Pancreas (tissue), 10 donors: ENCODE results near the gene SLC24A3. TPM values are rescaled to one million over a fixed set of nuclear protein-coding genes. Genes with fewer than 3 reads are reported as not detected.

Source experiments
- ATAC-seq, 4 donors: fragments of 200-7000 bp; cut with Tn5 transposase; one replicate each; pipeline versions ENCODE4 v1.8.0 to v1.9.1; 2020; ENCODE audit warnings: mild to moderate bottlenecking in 4 of 4, moderate library complexity in 4 of 4
- DNase-seq, 6 donors: peaks; one replicate each; pipeline ENCODE4 v3.0.0-alpha.2; 2020
- FAIRE-seq: peaks from 2 replicates; lab custom pipeline; 2012; peaks lifted over from hg19 to GRCh38; lab: Jason Lieb, UNC
- H3K27ac ChIP-seq, 4 donors: fragments of 200-600 bp; sonication (generic); 1 replicate in 3 of 4; 2 replicates in 1 of 4; pipeline versions ENCODE4 v1.5.0 to v1.8.0; 2020
- H3K27me3 ChIP-seq, 4 donors: fragments of 200-600 bp; one replicate each; pipeline ENCODE4 v1.8.0; 2021
- H3K36me3 ChIP-seq, 3 donors: fragments of 200-600 bp; sonication (generic) in 1 of 3; one replicate each; pipeline versions ENCODE4 v1.5.0 to v1.8.0; 2020 to 2021
- H3K4me1 ChIP-seq, 3 donors: fragments of 200-600 bp; one replicate each; pipeline ENCODE4 v1.8.0; 2021
- H3K4me3 ChIP-seq, 4 donors: fragments of 200-600 bp; sonication (generic) in 2 of 4; one replicate each; pipeline versions ENCODE4 v1.5.0 to v1.8.0; 2020 to 2021
- H3K9me3 ChIP-seq, 4 donors: fragments of 200-600 bp; one replicate each; pipeline ENCODE4 v1.8.0; 2021
- CTCF ChIP-seq, 4 donors: fragments of 200-600 bp; sonication (generic) in 3 of 4; IDR thresholded peaks; one replicate each; pipeline versions ENCODE4 v1.5.0 to v1.8.0; 2021; ENCODE audit warnings: antibody characterized with exemption in 4 of 4
- WGBS, 2 donors: extraction: QIAGEN DNeasy Blood & Tissue Kit; methylation state at CpG; one replicate each; pipeline ENCODE4 v1.1.7; 2013; 5-methylcytosine and 5-hydroxymethylcytosine counted together
- intact Hi-C, 3 donors: fragments of 100-400 bp; cut with DNase I; formaldehyde crosslinking; loops; one replicate each; pipeline versions ENCODE4 v1.11.1 to v1.14.2; 2022
- polyA plus RNA-seq, 2 donors: library from polyadenylated mRNA; stranded (reverse); fragments of 200-250 nt; gene quantifications; one replicate each; pipeline ENCODE4 v1.2.3, GENCODE V29; 2013
- total RNA-seq, 6 donors: library from RNA; stranded (reverse); fragmentation: NEBNext Ultra II Directional in 4 of 6; extraction: Animal tissue kit (Norgen Biotek cat#: 25700) in 4 of 6; gene quantifications; one replicate each; pipeline versions ENCODE4 v1.2.1 to v1.2.4, GENCODE V29; 2021 to 2023
- donor health status: healthy with polysubstance abuse.
- donor health status: DM: no; HTN: no; CAD: no; lungs with moderate emphysema.
- donor health status: DM: no; HTN: no; CAD: no.
- donor health status: control.
- donor health status: control.
- donor health status: Bipolar disorder and iron deficiency.
- donor health status: DM: yes; HTN: yes; CAD: no.
- donor health status: DM: no; HTN: no; CAD: no.
- donor health status: DM: no; HTN: no; CAD: no.
- donor health status: DM: yes; HTN: yes; CAD: no.

Gene SLC24A3
- total and polyA plus RNA-seq, 8 donors: 0.28 to 0.87 (median 0.49) TPM

GRCh38 chr20:19648024-19648423, 435.6 kb downstream of the SLC24A3 start:
- H3K27me3 ChIP-seq: no peaks in the 10 kb centered on the region
- 82 to 90% methylated on average over 2 of the region's 2 CpGs for WGBS, 2 donors
- DNase-seq: no peak
- H3K36me3 ChIP-seq: no peaks in the 10 kb centered on the region
- no peaks in the 10 kb centered on the region for H3K9me3 ChIP-seq
- H3K4me1 ChIP-seq: no peaks in the 10 kb centered on the region
- ATAC-seq: no peak
- intact Hi-C loops: no loop called here
- H3K27ac ChIP-seq: no peak overlapping the region
- no peak overlapping the region for H3K4me3 ChIP-seq
- no peak for TF ChIP-seq CTCF (IDR thresholded peaks at IDR 0.05)
- FAIRE-seq: no peak

GRCh38 chr20:19649041-19649440, 436.6 kb downstream of the SLC24A3 start:
- no peak overlapping the region for H3K27ac ChIP-seq
- no peak overlapping the region for H3K4me3 ChIP-seq
- intact Hi-C loops: no loop called here
- H3K4me1 ChIP-seq: no peaks in the 10 kb centered on the region
- FAIRE-seq (no peak), ATAC-seq (no peak), DNase-seq (no peak)
- H3K27me3 ChIP-seq: no peaks in the 10 kb centered on the region
- no peak for TF ChIP-seq CTCF (IDR thresholded peaks at IDR 0.05)
- no peaks in the 10 kb centered on the region for H3K9me3 ChIP-seq
- H3K36me3 ChIP-seq: no peaks in the 10 kb centered on the region
- 62 to 75% methylated on average over 3 of the region's 3 CpGs for WGBS, 2 donors

GRCh38 chr20:19652591-19653026, 440.2 kb downstream of the SLC24A3 start:
- Histone ChIP-seq H3K9me3 (no peaks in the 10 kb centered on the region), H3K4me1 (no peaks in the 10 kb centered on the region), H3K27me3 (no peaks in the 10 kb centered on the region), H3K27ac (no peak overlapping the region), H3K4me3 (no peak overlapping the region), H3K36me3 (no peaks in the 10 kb centered on the region)
- intact Hi-C loops: no loop called here
- WGBS, 2 donors: 50 to 52% methylated on average over 5 of the region's 5 CpGs
- no peak for DNase-seq
- TF ChIP-seq CTCF (IDR thresholded peaks at IDR 0.05): no peak
- no peak for FAIRE-seq
- ATAC-seq: no peak

GRCh38 chr20:19653327-19653726, 440.9 kb downstream of the SLC24A3 start:
- ATAC-seq (no peak), DNase-seq (no peak), FAIRE-seq (no peak)
- Histone ChIP-seq H3K9me3 (no peaks in the 10 kb centered on the region), H3K4me3 (no peak overlapping the region), H3K27ac (no peak overlapping the region), H3K36me3 (no peaks in the 10 kb centered on the region), H3K27me3 (no peaks in the 10 kb centered on the region), H3K4me1 (no peaks in the 10 kb centered on the region)
- TF ChIP-seq CTCF (IDR thresholded peaks at IDR 0.05): no peak
- WGBS, 2 donors: 59 to 60% methylated on average over 6 of the region's 6 CpGs
- intact Hi-C loops: no loop called here

GRCh38 chr20:19654921-19655320, 442.5 kb downstream of the SLC24A3 start:
- no peaks in the 10 kb centered on the region for H3K36me3 ChIP-seq
- no peak overlapping the region for H3K27ac ChIP-seq
- FAIRE-seq (no peak), ATAC-seq (no peak), DNase-seq (no peak)
- no peaks in the 10 kb centered on the region for H3K9me3 ChIP-seq
- H3K4me3 ChIP-seq: no peak overlapping the region
- intact Hi-C loops: no loop called here
- no peak for TF ChIP-seq CTCF (IDR thresholded peaks at IDR 0.05)
- H3K4me1 ChIP-seq: no peaks in the 10 kb centered on the region
- WGBS, 2 donors: 85 to 92% methylated on average over 8 of the region's 8 CpGs
- H3K27me3 ChIP-seq: no peaks in the 10 kb centered on the region
